ENCODE measurements around the gene HTD2.

- TF ChIP-seq, protein P1, sequence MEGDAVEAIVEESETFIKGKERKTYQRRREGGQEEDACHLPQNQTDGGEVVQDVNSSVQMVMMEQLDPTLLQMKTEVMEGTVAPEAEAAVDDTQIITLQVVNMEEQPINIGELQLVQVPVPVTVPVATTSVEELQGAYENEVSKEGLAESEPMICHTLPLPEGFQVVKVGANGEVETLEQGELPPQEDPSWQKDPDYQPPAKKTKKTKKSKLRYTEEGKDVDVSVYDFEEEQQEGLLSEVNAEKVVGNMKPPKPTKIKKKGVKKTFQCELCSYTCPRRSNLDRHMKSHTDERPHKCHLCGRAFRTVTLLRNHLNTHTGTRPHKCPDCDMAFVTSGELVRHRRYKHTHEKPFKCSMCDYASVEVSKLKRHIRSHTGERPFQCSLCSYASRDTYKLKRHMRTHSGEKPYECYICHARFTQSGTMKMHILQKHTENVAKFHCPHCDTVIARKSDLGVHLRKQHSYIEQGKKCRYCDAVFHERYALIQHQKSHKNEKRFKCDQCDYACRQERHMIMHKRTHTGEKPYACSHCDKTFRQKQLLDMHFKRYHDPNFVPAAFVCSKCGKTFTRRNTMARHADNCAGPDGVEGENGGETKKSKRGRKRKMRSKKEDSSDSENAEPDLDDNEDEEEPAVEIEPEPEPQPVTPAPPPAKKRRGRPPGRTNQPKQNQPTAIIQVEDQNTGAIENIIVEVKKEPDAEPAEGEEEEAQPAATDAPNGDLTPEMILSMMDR (IDR thresholded peaks at IDR 0.05): no peak
- no peak for TF ChIP-seq POLR2A (IDR thresholded peaks at IDR 0.05)
These were observed 36.4 kb downstream of the HTD2 start for GRCh38 chr3:58342676-58343075.
